B cell (primary cell): Measurements from ENCODE around the gene FTO. TPM values are rescaled to one million over a fixed set of nuclear protein-coding genes. Genes with fewer than 3 reads are reported as not detected.

Experiments
- ATAC-seq: fragments of 200-7000 bp; cut with Tn5 transposase; one replicate; pipeline ENCODE4 v1.10.0; 2021; ENCODE audit warnings: low read depth, mild to moderate bottlenecking, moderate number of reproducible peaks, moderate library complexity
- CTCF ChIA-PET: fragments of 350-600 bp; sonication (Branson Sonifier 250); formaldehyde crosslinking; loops from one replicate; lab custom pipeline; 2021; ENCODE audit warnings: antibody characterized with exemption, inconsistent platforms; lab: Charles Lee
- POLR2A ChIA-PET: fragments of 350-600 bp; sonication (Branson Sonifier 250); formaldehyde crosslinking; loops from one replicate; lab custom pipeline; 2021; ENCODE audit warnings: antibody characterized with exemption; lab: Charles Lee
- DNase-seq: peaks from one replicate; pipeline ENCODE4 v3.0.0; 2013
- H2AFZ ChIP-seq: 2 replicates; pipeline ENCODE4 v1.6.1; 2012; ENCODE audit warnings: mild to moderate bottlenecking, low read depth, low read length; ENCODE audit not compliant: insufficient read depth, poor library complexity, severe bottlenecking
- H3K27ac ChIP-seq, 2 donors: 1 replicate in 1 of 2; 2 replicates in 1 of 2; pipeline ENCODE4 v1.5.1; 2012 to 2013; ENCODE audit warnings: low read length in 2 of 2, mild to moderate bottlenecking in 2 of 2, moderate library complexity in 1 of 2
- H3K27me3 ChIP-seq, 4 experiments: fragments of 200-600 bp in 1 of 4; sonication (generic) in 1 of 4; replicated peaks in 1 of 4; 1 replicate in 2 of 4; 2 replicates in 2 of 4; pipeline versions ENCODE4 v1.6.1 to v1.7.0; 2013 to 2016; ENCODE audit warnings: low read length in 3 of 4, mild to moderate bottlenecking in 2 of 4, mixed read lengths in 1 of 4, moderate library complexity in 1 of 4; ENCODE audit not compliant: insufficient read depth in 4 of 4, control insufficient read depth in 3 of 4; ENCODE audit errors: control extremely low read depth in 1 of 4
- H3K36me3 ChIP-seq, 2 experiments: replicated peaks in 1 of 2; 1 replicate in 1 of 2; 2 replicates in 1 of 2; pipeline versions ENCODE4 v1.6.1 to v1.7.1; 2013; ENCODE audit warnings: low read length in 1 of 2; ENCODE audit not compliant: insufficient read depth in 2 of 2, control insufficient read depth in 1 of 2; ENCODE audit errors: control extremely low read depth in 1 of 2, extremely low read depth in 1 of 2
- H3K4me1 ChIP-seq, 2 donors: fragments of 200-600 bp in 1 of 2; sonication (generic) in 1 of 2; 1 replicate in 1 of 2; 2 replicates in 1 of 2; pipeline versions ENCODE4 v1.5.1 to v1.6.1; 2013 to 2017; ENCODE audit warnings: low read length in 2 of 2; ENCODE audit not compliant: control insufficient read depth in 2 of 2, insufficient read depth in 2 of 2
- H3K4me2 ChIP-seq: replicated peaks from 2 replicates; pipeline ENCODE3; 2012; ENCODE audit warnings: mild to moderate bottlenecking, low read depth, low read length; ENCODE audit not compliant: poor library complexity, severe bottlenecking
- H3K4me3 ChIP-seq, 5 experiments: fragments of 200-600 bp in 1 of 5; sonication (generic) in 1 of 5; 1 replicate in 3 of 5; 2 replicates in 2 of 5; pipeline versions ENCODE4 v1.5.1 to v1.7.0; 2011 to 2016; ENCODE audit warnings: low read length in 4 of 5, mild to moderate bottlenecking in 4 of 5, low read depth in 2 of 5, control low read depth in 1 of 5, moderate library complexity in 1 of 5; ENCODE audit not compliant: insufficient read depth in 1 of 5; ENCODE audit errors: control extremely low read depth in 1 of 5, extremely low read depth in 1 of 5
- H3K79me2 ChIP-seq: fragments of 200-600 bp; sonication (generic); one replicate; pipeline ENCODE4 v1.6.0; 2016; ENCODE audit warnings: low read length; ENCODE audit not compliant: control insufficient read depth, insufficient read depth
- H3K9ac ChIP-seq: fragments of 200-600 bp; sonication (generic); 2 replicates; pipeline ENCODE4 v1.6.1; 2017; ENCODE audit warnings: mild to moderate bottlenecking, low read length, moderate library complexity
- H3K9me3 ChIP-seq, 3 donors: one replicate each; pipeline versions ENCODE4 v1.6.1 to v1.7.1; 2013; ENCODE audit warnings: low read length in 2 of 3; ENCODE audit not compliant: control insufficient read depth in 2 of 3, insufficient read depth in 1 of 3; ENCODE audit errors: control extremely low read depth in 1 of 3
- H4K20me1 ChIP-seq: 2 replicates; pipeline ENCODE4 v1.6.0; 2012; ENCODE audit warnings: mild to moderate bottlenecking, low read length; ENCODE audit not compliant: insufficient read depth, control insufficient read depth, poor library complexity, severe bottlenecking
- H3K27ac Mint-ChIP-seq: one replicate; pipeline ENCODE4 v1.8.0; 2021; ENCODE audit warnings: mixed read lengths
- H3K27me3 Mint-ChIP-seq: one replicate; pipeline ENCODE4 v1.8.0; 2021; ENCODE audit warnings: mixed read lengths
- H3K4me1 Mint-ChIP-seq: one replicate; pipeline ENCODE4 v1.8.0; 2021; ENCODE audit warnings: mixed read lengths
- H3K4me3 Mint-ChIP-seq: one replicate; pipeline ENCODE4 v1.8.0; 2021; ENCODE audit warnings: mixed read lengths
- H3K9me3 Mint-ChIP-seq: one replicate; pipeline ENCODE4 v1.8.0; 2022; ENCODE audit warnings: mixed read lengths; ENCODE audit not compliant: insufficient read depth
- EZH2 ChIP-seq: IDR thresholded peaks from 2 replicates; pipeline ENCODE4 v1.6.1; 2012; ENCODE audit warnings: borderline replicate concordance, low read depth, mild to moderate bottlenecking, moderate library complexity, low read length; ENCODE audit not compliant: insufficient read depth, poor library complexity, severe bottlenecking
- WGBS: methylation state at CpG from one replicate; pipeline ENCODE4 v1.1.5; 2013; ENCODE audit warnings: missing lambda C conversion rate; ENCODE audit not compliant: insufficient coverage; 5-methylcytosine and 5-hydroxymethylcytosine counted together
- intact Hi-C: fragments of 100-400 bp; cut with micrococcal nuclease; formaldehyde crosslinking; loops from one replicate; pipeline ENCODE4 v1.10.0; 2022
- polyA plus RNA-seq: library from polyadenylated mRNA; depleted of rRNA; stranded (reverse); fragments of >200 nt; gene quantifications from 2 replicates; pipeline ENCODE4 v1.2.3, GENCODE V29; 2012
- total RNA-seq, 2 donors: library from RNA; stranded (reverse); fragments of 120-200 nt in 1 of 2; gene quantifications; 1 replicate in 1 of 2; 2 replicates in 1 of 2; pipeline versions ENCODE4 v1.2.3 to v1.2.4, GENCODE V29; 2013 to 2022
- TF ChIP-seq, protein P1 (sequence below): fragments of 200-600 bp; IDR thresholded peaks from one replicate; pipeline ENCODE4 v1.8.0; 2022; ENCODE audit warnings: antibody characterized with exemption, mild to moderate bottlenecking

FTO gene
- total and polyA plus RNA-seq, 2 donors (not counting 1 experiment from before 2014, with no cell fraction given): 26.5 to 68.5 TPM

DNA sequence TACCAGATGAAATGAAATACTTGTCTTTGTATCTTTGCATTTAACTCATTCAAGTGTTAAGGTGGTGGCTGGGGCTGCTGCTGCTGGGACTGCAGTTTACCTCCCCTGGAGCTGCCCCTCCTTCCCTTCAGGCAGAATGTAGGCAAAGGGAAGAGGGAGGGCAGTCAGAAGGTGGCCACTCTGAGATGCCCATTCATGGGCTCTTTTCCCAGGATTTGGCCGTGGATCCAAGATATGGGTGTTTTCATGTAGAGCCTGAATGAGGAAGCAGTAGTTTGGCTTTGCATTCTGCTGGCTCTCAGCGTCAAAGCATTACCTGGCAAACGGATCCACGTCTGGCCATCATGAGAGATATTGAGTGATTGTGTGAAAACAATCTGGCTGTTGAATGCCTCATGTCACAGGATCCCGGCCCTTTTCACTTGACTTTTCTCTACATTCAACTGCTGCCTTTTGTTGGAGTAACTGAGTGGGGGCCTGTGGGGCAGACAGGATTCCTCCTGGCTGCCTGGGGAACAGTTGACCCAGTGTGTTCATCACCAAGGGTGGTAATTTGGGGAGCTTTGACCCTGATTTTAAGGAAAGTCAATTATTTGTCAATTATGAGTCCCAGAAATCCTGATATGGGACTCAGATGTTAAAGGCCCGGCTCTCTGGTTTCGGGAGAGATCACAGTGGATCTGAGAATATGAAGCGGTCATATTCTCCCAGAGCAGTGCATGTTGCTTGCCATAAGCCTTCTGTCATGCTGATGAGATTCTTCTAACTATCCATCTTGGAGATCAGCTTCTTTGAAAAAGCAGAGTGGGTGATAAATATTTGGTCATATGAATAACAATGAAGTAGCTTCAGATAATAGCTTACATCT, 345.9 kb downstream of the FTO start:
- Mint-ChIP-seq H3K9me3 (no peaks in the 10 kb centered on the region), H3K27me3 (no peaks in the 10 kb centered on the region), H3K27ac (no peak overlapping the region), H3K4me3 (no peak overlapping the region), H3K4me1 (no peaks in the 10 kb centered on the region)
- CTCF ChIA-PET: no interaction called here
- DNase-seq (no peak), ATAC-seq (no peak)
- Histone ChIP-seq H3K9ac (no peak overlapping the region), H3K4me1 (no peaks in the 10 kb centered on the region), H3K27ac (no peak overlapping the region), H3K36me3 (no peaks in the 10 kb centered on the region), H3K4me2 (no peak overlapping the region), H3K9me3 (no peaks in the 10 kb centered on the region), H3K79me2 (no peaks in the 10 kb centered on the region), H4K20me1 (no peaks in the 10 kb centered on the region), H2AFZ (no peak overlapping the region), H3K4me3 (no peak overlapping the region), H3K27me3 (no peaks in the 10 kb centered on the region)
- POLR2A ChIA-PET: no interaction called here
- intact Hi-C loops: no loop called here
- 91% methylated on average over 6 of the region's 8 CpGs for WGBS
- no peak for TF ChIP-seq EZH2
- TF ChIP-seq, protein P1, sequence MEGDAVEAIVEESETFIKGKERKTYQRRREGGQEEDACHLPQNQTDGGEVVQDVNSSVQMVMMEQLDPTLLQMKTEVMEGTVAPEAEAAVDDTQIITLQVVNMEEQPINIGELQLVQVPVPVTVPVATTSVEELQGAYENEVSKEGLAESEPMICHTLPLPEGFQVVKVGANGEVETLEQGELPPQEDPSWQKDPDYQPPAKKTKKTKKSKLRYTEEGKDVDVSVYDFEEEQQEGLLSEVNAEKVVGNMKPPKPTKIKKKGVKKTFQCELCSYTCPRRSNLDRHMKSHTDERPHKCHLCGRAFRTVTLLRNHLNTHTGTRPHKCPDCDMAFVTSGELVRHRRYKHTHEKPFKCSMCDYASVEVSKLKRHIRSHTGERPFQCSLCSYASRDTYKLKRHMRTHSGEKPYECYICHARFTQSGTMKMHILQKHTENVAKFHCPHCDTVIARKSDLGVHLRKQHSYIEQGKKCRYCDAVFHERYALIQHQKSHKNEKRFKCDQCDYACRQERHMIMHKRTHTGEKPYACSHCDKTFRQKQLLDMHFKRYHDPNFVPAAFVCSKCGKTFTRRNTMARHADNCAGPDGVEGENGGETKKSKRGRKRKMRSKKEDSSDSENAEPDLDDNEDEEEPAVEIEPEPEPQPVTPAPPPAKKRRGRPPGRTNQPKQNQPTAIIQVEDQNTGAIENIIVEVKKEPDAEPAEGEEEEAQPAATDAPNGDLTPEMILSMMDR: no peak

DNA sequence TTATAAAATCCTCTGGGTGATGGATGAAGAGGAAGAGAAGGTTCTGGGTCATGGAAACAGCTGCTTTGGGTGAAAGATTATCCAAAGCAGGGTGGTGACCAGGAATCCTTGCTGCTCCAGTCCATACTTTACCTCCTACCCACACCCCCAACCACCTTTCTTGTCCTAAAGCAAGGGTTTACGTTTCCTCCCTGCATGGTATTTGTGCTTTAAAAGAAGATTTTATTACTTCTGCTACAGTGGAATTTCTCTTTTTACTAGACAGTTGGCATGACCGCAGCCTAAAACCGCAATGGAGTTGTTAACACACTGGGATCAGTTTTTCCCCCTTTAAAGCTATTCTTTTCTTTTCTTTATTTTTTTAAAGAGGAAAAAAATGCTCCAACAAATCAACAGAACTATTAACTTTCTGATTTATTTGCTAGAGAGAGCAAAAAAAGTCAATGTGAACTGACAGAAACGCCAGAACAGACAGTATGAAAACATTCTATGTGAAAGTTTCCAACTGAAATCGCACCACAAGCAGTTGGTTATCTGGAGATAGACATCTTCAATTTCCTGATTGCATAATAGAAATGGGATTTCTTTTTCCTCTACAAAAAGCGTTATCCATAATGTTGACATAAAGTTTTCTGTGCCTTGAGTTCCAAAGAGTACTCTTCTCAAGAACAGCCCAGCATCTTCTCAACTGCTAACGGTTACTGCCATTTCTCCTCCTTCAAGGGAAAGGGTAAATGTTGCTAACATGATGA, 346.7 kb downstream of the FTO start:
- no peak overlapping the region for H3K4me3 Mint-ChIP-seq
- ChIA-PET POLR2A (no interaction called here), CTCF (no interaction called here)
- no peak for TF ChIP-seq EZH2
- TF ChIP-seq, protein P1: no peak
- Histone ChIP-seq H3K9me3 (no peaks in the 10 kb centered on the region), H3K36me3 (no peaks in the 10 kb centered on the region), H3K4me2 (no peak overlapping the region), H3K9ac (no peak overlapping the region), H3K27me3 (no peaks in the 10 kb centered on the region), H3K4me1 (no peaks in the 10 kb centered on the region), H4K20me1 (no peaks in the 10 kb centered on the region), H3K27ac (no peak overlapping the region), H2AFZ (no peak overlapping the region), H3K79me2 (no peaks in the 10 kb centered on the region), H3K4me3 (no peak overlapping the region)
- H3K27ac Mint-ChIP-seq: no peak overlapping the region
- ATAC-seq (no peak), DNase-seq (no peak)
- H3K4me1 Mint-ChIP-seq: no peaks in the 10 kb centered on the region
- no CpG with 5 or more reads among the region's 7 CpGs for WGBS
- intact Hi-C loops: no loop called here
- H3K9me3 Mint-ChIP-seq: no peaks in the 10 kb centered on the region
- no peaks in the 10 kb centered on the region for H3K27me3 Mint-ChIP-seq
